ENCODE results near the gene EFNA3. TPM values are rescaled to one million over a fixed set of nuclear protein-coding genes. Genes with fewer than 3 reads are reported as not detected.

EFNA3 gene
- total and polyA plus RNA-seq, 9 of the 15 experiments (the other 6 are each of a cell fraction or from before 2014, with no cell fraction given), result 0.59 to 7.9 (median 4.7) TPM

- no peak for TF ChIP-seq ZSCAN32 (CRISPR knock-in tag; IDR thresholded peaks at IDR 0.05)
Observed at GRCh38 chr1:155110826-155111225, 32.2 kb downstream of the EFNA3 start (continued).

GRCh38 chr1:155113450-155113980 lies 34.9 kb downstream of the EFNA3 start:
- Histone ChIP-seq H3K79me2 (ENCODE audit: control insufficient read depth, insufficient read depth, low read length) (no peaks in the 10 kb centered on the region), H3K27ac (ENCODE audit: extremely low read depth, low read depth, low read length) (no peak overlapping the region), H4K20me1 (replicated peaks; ENCODE audit: control insufficient read depth, insufficient read depth, low read length) (no peaks in the 10 kb centered on the region), H2AFZ (ENCODE audit: low read depth, low read length) (no peak overlapping the region), H3K9me3 (replicated peaks; ENCODE audit: control insufficient read depth, insufficient read depth, low read depth, low read length) (no peaks in the 10 kb centered on the region), H3K4me1 (replicated peaks in 1 of 2; ENCODE audit: control insufficient read depth in 2 of 2, insufficient read depth in 2 of 2, low read length in 2 of 2) (peaks cover 0 to 7% of the 10 kb centered on the region in 2 experiments; a peak in 2 of 5 replicates), H3K36me3 (ENCODE audit: control insufficient read depth, insufficient read depth, low read length) (no peaks in the 10 kb centered on the region), H3K9ac (ENCODE audit: insufficient read depth in 1 of 2, low read depth in 2 of 2, low read length in 2 of 2) (no peak overlapping the region), H3K27me3 (ENCODE audit: control insufficient read depth in 2 of 2, insufficient read depth in 2 of 2, low read length in 2 of 2) (no peaks in the 10 kb centered on the region), H3K9me1 (ENCODE audit: control insufficient read depth, insufficient read depth, low read length) (no peaks in the 10 kb centered on the region), H3K4me2 (ENCODE audit: insufficient read depth, low read length) (no peak overlapping the region), H3K4me3 (no peak overlapping the region)
- no peak for TF ChIP-seq ASH1L (IDR thresholded peaks at IDR 0.05; ENCODE audit: borderline replicate concordance, low read depth, partially characterized antibody)
- TF ChIP-seq GATA2 (CRISPR knock-in tag; IDR thresholded peaks at IDR 0.05), result no peak
- TF ChIP-seq MXI1 (IDR thresholded peaks at IDR 0.05; ENCODE audit: low read depth, low read length), result no peak
- no peak for TF ChIP-seq ZNF354B (CRISPR knock-in tag; IDR thresholded peaks at IDR 0.05)
- TF ChIP-seq RBFOX2 (IDR thresholded peaks at IDR 0.05; ENCODE audit: low read depth, low read length), result no peak
- TF ChIP-seq CREB5 (CRISPR knock-in tag; IDR thresholded peaks at IDR 0.05), result no peak
- no peak for TF ChIP-seq HCFC1 (IDR thresholded peaks at IDR 0.05; ENCODE audit: low read depth, low read length)
- no peak for TF ChIP-seq ZNF740 (CRISPR knock-in tag; IDR thresholded peaks at IDR 0.05)
- no peak for TF ChIP-seq ZNF740 (tag; IDR thresholded peaks at IDR 0.05)
- TF ChIP-seq ZBTB43 (CRISPR knock-in tag; IDR thresholded peaks at IDR 0.05), result no peak
- no peak for TF ChIP-seq PHB2 (IDR thresholded peaks at IDR 0.05; ENCODE audit: low read depth)
- no peak for TF ChIP-seq TBL1XR1 (IDR thresholded peaks at IDR 0.05; ENCODE audit: low read length in 2 of 2)
- FAIRE-seq (no peak), DNase-seq (ENCODE audit: extremely low read depth in 1 of 4, low spot score in 3 of 4) (no peak), ATAC-seq (no peak)
- BruUV-seq (replicated peaks), result no TSS peak
- in situ Hi-C loops (cut with MboI) (no loop called here), intact Hi-C loops (cut with micrococcal nuclease) (loop anchor here (5.0 kb wide), 1 partner anchor 54 kb away; no protein-coding TSS in a partner anchor)
- POLR2A ChIA-PET, result no interaction called here
- 27% methylated on average over 5 of the region's 5 CpGs for WGBS (ENCODE audit: insufficient coverage, low coverage, missing lambda C conversion rate)
- CTCF ChIA-PET (ENCODE audit: low intra/inter-chr PET ratio), result interaction anchor here (2.0 kb wide), 1 partner anchor 54 kb away, joined by 17 read pairs; no protein-coding TSS in a partner anchor
